Stimulated activated CD8-positive, alpha-beta memory T cell treated with anti-CD3 and anti-CD28 coated beads, Interleukin-12 subunit alpha, Interleukin-12 subunit beta, amount 100 ng/mL, for 1 hour (primary cell): ENCODE results near the gene ICE1.
"Not testable (repeated sequence)": the region's sequence is repeated elsewhere in the genome, so short reads cannot be mapped to it uniquely, and the experiment has no call there.

Experiments
- DNase-seq: peaks from one replicate; pipeline ENCODE4 v3.0.0-alpha.2; 2020; ENCODE audit warnings: low read depth

Gene ICE1

GRCh38 chr5:5421961-5422818, at the start of gene ICE1:
TSS of gene ICE1 (plus strand) at chr5:5422677. CDS start at chr5:5422916, 239 bp downstream.
- DNase-seq = peak; percentile 92

- no peak for DNase-seq
These were observed 49.5 kb upstream of the ICE1 start for GRCh38 chr5:5372930-5373329.

GRCh38 chr5:5373351-5373989, 49.0 kb upstream of the ICE1 start:
- DNase-seq = no peak

- DNase-seq = no peak
These were observed 48.3 kb upstream of the ICE1 start for GRCh38 chr5:5374009-5374715.

GRCh38 chr5:5377780-5378179, 44.7 kb upstream of the ICE1 start:
- DNase-seq = no peak

GRCh38 chr5:5378531-5378930, 43.9 kb upstream of the ICE1 start:
- no peak for DNase-seq

- no peak for DNase-seq
These were observed 42.2 kb upstream of the ICE1 start for GRCh38 chr5:5380298-5380697.

GRCh38 chr5:5381310-5381913, 41.1 kb upstream of the ICE1 start:
- DNase-seq = no peak

- DNase-seq = no peak
These were observed 39.0 kb upstream of the ICE1 start for GRCh38 chr5:5383461-5383860.

- DNase-seq = no peak
These were observed 37.7 kb upstream of the ICE1 start for GRCh38 chr5:5384660-5385330.

GRCh38 chr5:5385331-5385662, 37.2 kb upstream of the ICE1 start:
- DNase-seq = no peak

GRCh38 chr5:5386329-5386728, 36.1 kb upstream of the ICE1 start:
- no peak for DNase-seq

GRCh38 chr5:5387192-5387591, 35.3 kb upstream of the ICE1 start:
- no peak for DNase-seq

GRCh38 chr5:5387777-5388176, 34.7 kb upstream of the ICE1 start:
- no peak for DNase-seq

GRCh38 chr5:5390121-5390869, 32.2 kb upstream of the ICE1 start:
- not testable (repeated sequence) for DNase-seq

GRCh38 chr5:5392504-5392903, 30.0 kb upstream of the ICE1 start:
- DNase-seq = not testable (repeated sequence)

- not testable (repeated sequence) for DNase-seq
These were observed 28.0 kb upstream of the ICE1 start for GRCh38 chr5:5394384-5394986.

- not testable (repeated sequence) for DNase-seq
These were observed 27.4 kb upstream of the ICE1 start for GRCh38 chr5:5395093-5395492.

GRCh38 chr5:5398071-5398470, 24.4 kb upstream of the ICE1 start:
- DNase-seq = no peak

- DNase-seq = no peak
These were observed 21.4 kb upstream of the ICE1 start for GRCh38 chr5:5401095-5401494.

GRCh38 chr5:5403741-5404140, 18.7 kb upstream of the ICE1 start:
- DNase-seq = no peak
